ENCODE measurements around the gene ALDH18A1. TPM values are rescaled to one million over a fixed set of nuclear protein-coding genes. Genes with fewer than 3 reads are reported as not detected.

Gene ALDH18A1
- total RNA-seq, 1 experiment from 2014 or later = 50.1 TPM

DNA sequence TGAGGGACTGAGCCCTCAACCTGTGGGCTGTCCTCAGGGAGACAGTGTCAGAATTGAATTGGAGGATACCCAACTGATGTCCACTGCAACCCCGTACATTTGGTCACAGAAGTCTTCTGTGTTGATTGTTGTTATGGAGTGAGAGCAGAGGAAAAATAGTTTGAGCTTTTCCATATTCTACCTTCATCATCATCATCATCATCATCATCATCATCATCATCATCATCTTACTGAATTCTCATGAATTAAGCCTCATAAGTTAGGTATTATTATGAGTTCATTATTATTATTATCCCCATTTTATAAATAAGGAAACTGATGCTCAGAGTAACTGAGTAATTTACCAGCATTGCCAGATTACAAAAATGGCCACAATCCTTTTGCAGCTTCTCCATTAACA lies 8.4 kb downstream of the ALDH18A1 start:
- intact Hi-C loops (cut with micrococcal nuclease; ENCODE audit: unreplicated experiment) = no loop called here
- DNase-seq = no peak
- no peaks in the 10 kb centered on the region for H3K27me3 Mint-ChIP-seq (ENCODE audit: unreplicated experiment)
- H3K4me3 Mint-ChIP-seq (ENCODE audit: low read depth, unreplicated experiment) = no peak overlapping the region
- H3K27ac Mint-ChIP-seq (ENCODE audit: unreplicated experiment) = no peak overlapping the region
- CTCF ChIA-PET = no interaction called here
- peaks cover 15% of the 10 kb centered on the region for H3K4me1 Mint-ChIP-seq (ENCODE audit: low read depth, unreplicated experiment)
- no TSS peak for BruUV-seq (replicated peaks)
- no peak for TF ChIP-seq CTCF (IDR thresholded peaks at IDR 0.05; ENCODE audit: unreplicated experiment)
- peaks cover 2% of the 10 kb centered on the region for H3K9me3 Mint-ChIP-seq (ENCODE audit: low read depth, unreplicated experiment)
- H3K36me3 Mint-ChIP-seq (ENCODE audit: insufficient read depth, unreplicated experiment) = peaks cover 24% of the 10 kb centered on the region

DNA sequence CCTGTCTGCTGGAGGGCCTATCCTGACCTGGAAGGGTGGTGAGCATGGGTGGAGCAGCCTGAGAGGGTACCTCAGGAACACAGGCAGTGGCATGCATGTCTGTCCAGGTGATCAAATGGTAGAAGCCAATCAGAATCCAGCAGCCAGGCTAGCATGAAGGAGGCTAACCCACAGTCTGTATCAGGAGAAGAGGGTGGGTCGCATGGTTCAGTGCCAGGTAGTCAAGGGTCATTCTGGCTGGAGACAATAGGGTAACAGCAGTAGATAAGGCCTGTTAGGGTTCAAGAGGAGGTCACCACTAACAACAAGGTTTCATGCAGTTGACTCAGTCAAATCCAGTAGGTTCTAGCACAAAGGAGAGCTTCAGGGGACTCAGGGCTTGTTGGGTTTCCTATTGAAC lies 10.4 kb downstream of the ALDH18A1 start:
- no peak for DNase-seq
- Mint-ChIP-seq H3K4me1 (ENCODE audit: low read depth, unreplicated experiment) (peaks cover 15% of the 10 kb centered on the region), H3K4me3 (ENCODE audit: low read depth, unreplicated experiment) (no peak overlapping the region), H3K36me3 (ENCODE audit: insufficient read depth, unreplicated experiment) (peaks cover 19% of the 10 kb centered on the region), H3K27ac (ENCODE audit: unreplicated experiment) (no peak overlapping the region), H3K27me3 (ENCODE audit: unreplicated experiment) (no peaks in the 10 kb centered on the region), H3K9me3 (ENCODE audit: low read depth, unreplicated experiment) (no peaks in the 10 kb centered on the region)
- BruUV-seq (replicated peaks) = no TSS peak
- CTCF ChIA-PET = interaction anchor here (0.6 kb wide), 1 partner anchor 48 kb away, joined by 3 read pairs; the partner anchor contains the start of gene TCTN3
- intact Hi-C loops (cut with micrococcal nuclease; ENCODE audit: unreplicated experiment) = no loop called here
- no peak for TF ChIP-seq CTCF (IDR thresholded peaks at IDR 0.05; ENCODE audit: unreplicated experiment)

- Mint-ChIP-seq H3K36me3 (ENCODE audit: insufficient read depth, unreplicated experiment) (peaks cover 16% of the 10 kb centered on the region), H3K9me3 (ENCODE audit: low read depth, unreplicated experiment) (no peaks in the 10 kb centered on the region), H3K27me3 (ENCODE audit: unreplicated experiment) (no peaks in the 10 kb centered on the region), H3K27ac (ENCODE audit: unreplicated experiment) (no peak overlapping the region), H3K4me3 (ENCODE audit: low read depth, unreplicated experiment) (no peak overlapping the region), H3K4me1 (ENCODE audit: low read depth, unreplicated experiment) (peaks cover 15% of the 10 kb centered on the region)
- intact Hi-C loops (cut with micrococcal nuclease; ENCODE audit: unreplicated experiment) = no loop called here
- no peak for TF ChIP-seq CTCF (IDR thresholded peaks at IDR 0.05; ENCODE audit: unreplicated experiment)
- no peak for DNase-seq
- no TSS peak for BruUV-seq (replicated peaks)
- CTCF ChIA-PET = no interaction called here
Measured at GRCh38 chr10:95644901-95645300, 11.6 kb downstream of the ALDH18A1 start.

DNA sequence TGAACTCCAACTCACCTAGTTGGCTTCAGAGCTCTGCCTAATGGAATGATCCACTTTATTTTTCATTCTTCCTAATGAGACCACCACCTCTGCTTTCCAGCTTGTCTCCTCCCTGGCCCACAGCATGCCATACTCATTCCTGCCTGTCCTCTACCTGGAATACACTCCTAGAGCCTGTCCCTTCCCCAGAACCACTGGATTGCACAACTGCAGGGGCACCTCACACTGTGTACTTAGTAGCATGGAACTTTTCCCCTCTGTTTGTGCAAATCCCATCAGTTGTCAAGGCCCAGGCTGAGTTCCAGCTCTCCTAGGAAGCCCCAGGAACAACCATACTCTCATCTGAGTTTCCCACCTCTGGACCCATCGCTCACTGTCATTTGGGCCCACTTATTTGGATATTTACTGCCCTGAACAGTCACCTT lies 15.6 kb downstream of the ALDH18A1 start:
- DNase-seq = no peak
- Mint-ChIP-seq H3K4me1 (ENCODE audit: low read depth, unreplicated experiment) (peaks cover under 1% of the 10 kb centered on the region), H3K9me3 (ENCODE audit: low read depth, unreplicated experiment) (no peaks in the 10 kb centered on the region), H3K27me3 (ENCODE audit: unreplicated experiment) (no peaks in the 10 kb centered on the region), H3K4me3 (ENCODE audit: low read depth, unreplicated experiment) (no peak overlapping the region), H3K36me3 (ENCODE audit: insufficient read depth, unreplicated experiment) (peaks cover 10% of the 10 kb centered on the region), H3K27ac (ENCODE audit: unreplicated experiment) (peak overlapping the region; percentile 15)
- BruUV-seq (replicated peaks) = no TSS peak
- CTCF ChIA-PET = no interaction called here
- intact Hi-C loops (cut with micrococcal nuclease; ENCODE audit: unreplicated experiment) = no loop called here
- no peak for TF ChIP-seq CTCF (IDR thresholded peaks at IDR 0.05; ENCODE audit: unreplicated experiment)
